Tibial nerve (tissue), 4 donors: Measurements from ENCODE around the gene RAB11FIP2. TPM values are rescaled to one million over a fixed set of nuclear protein-coding genes. Genes with fewer than 3 reads are reported as not detected.
A peak's percentile ranks its signal among the peaks of the same experiment; 100 is the strongest.

Source experiments
- DNase-seq, 2 donors: peaks; one replicate each; pipeline ENCODE4 v3.0.0-alpha.2; 2019; ENCODE audit warnings: low spot score in 2 of 2
- H3K27ac ChIP-seq, 4 donors: fragments of 200-600 bp; sonication (generic) in 3 of 4; one replicate each; pipeline ENCODE4 v1.5.1; 2017 to 2019; ENCODE audit warnings: mild to moderate bottlenecking in 1 of 4
- H3K27me3 ChIP-seq, 2 donors: fragments of 200-600 bp; sonication (generic) in 1 of 2; one replicate each; pipeline versions ENCODE4 v1.5.1 to v1.6.0; 2017 to 2019
- H3K36me3 ChIP-seq, 3 donors: fragments of 200-600 bp; sonication (generic); one replicate each; pipeline ENCODE4 v1.5.1; 2018 to 2019
- H3K4me1 ChIP-seq, 4 donors: fragments of 200-600 bp; sonication (generic) in 3 of 4; one replicate each; pipeline ENCODE4 v1.5.1; 2017 to 2019
- H3K4me3 ChIP-seq, 4 donors: fragments of 200-600 bp; sonication (generic) in 3 of 4; one replicate each; pipeline ENCODE4 v1.5.1; 2017 to 2019; ENCODE audit warnings: mild to moderate bottlenecking in 1 of 4, moderate library complexity in 1 of 4
- H3K9me3 ChIP-seq, 4 donors: fragments of 200-600 bp; sonication (generic) in 3 of 4; one replicate each; pipeline ENCODE4 v1.5.1; 2017 to 2019
- CTCF ChIP-seq, 5 experiments: fragments of 200-600 bp in 3 of 5; fragments of 450-650 bp in 2 of 5; sonication (generic) in 3 of 5; IDR thresholded peaks; one replicate each; pipeline ENCODE4 v1.5.1; 2016 to 2019; ENCODE audit warnings: antibody characterized with exemption in 5 of 5, mild to moderate bottlenecking in 3 of 5, moderate library complexity in 2 of 5
- EP300 ChIP-seq, 2 donors: sonication (generic); formaldehyde crosslinking; IDR thresholded peaks; one replicate each; pipeline ENCODE4 v1.6.1; 2017; ENCODE audit warnings: antibody characterized with exemption in 2 of 2, mild to moderate bottlenecking in 1 of 2
- POLR2A ChIP-seq, 2 donors: fragments of 450-650 bp; IDR thresholded peaks; one replicate each; pipeline ENCODE4 v1.6.1; 2017; ENCODE audit warnings: antibody characterized with exemption in 2 of 2, mild to moderate bottlenecking in 2 of 2, moderate library complexity in 2 of 2
- WGBS, 2 donors: methylation state at CpG; one replicate each; pipeline ENCODE4 v1.1.5; 2018; 5-methylcytosine and 5-hydroxymethylcytosine counted together
- total RNA-seq, 4 donors: library from RNA; depleted of rRNA; stranded (reverse); fragments of >200 nt; gene quantifications; one replicate each; pipeline ENCODE4 v1.1.0, GENCODE V29; 2016

RAB11FIP2 gene
- total RNA-seq, 4 donors from 2014 or later, result 21.3 to 35.5 (median 30.0) TPM

GRCh38 chr10:118027397-118027796 is 19.3 kb downstream of the RAB11FIP2 start:
- Histone ChIP-seq H3K36me3 (peaks cover 0 to 6% (median 0%) of the 10 kb centered on the region in 3 donors), H3K9me3 (no peaks in the 10 kb centered on the region), H3K4me1 (peaks cover 0 to 18% (median 0%) of the 10 kb centered on the region in 4 donors), H3K27ac (no peak overlapping the region), H3K4me3 (no peak overlapping the region), H3K27me3 (no peaks in the 10 kb centered on the region)
- TF ChIP-seq POLR2A (IDR thresholded peaks at IDR 0.05) (no peak), EP300 (IDR thresholded peaks at IDR 0.05) (peak in 1 of 2 donors; percentile 8)
- DNase-seq, result no peak
- 49 to 55% methylated on average over 2 of the region's 2 CpGs for WGBS, 2 donors

GRCh38 chr10:118026936-118027335 is 19.8 kb downstream of the RAB11FIP2 start:
- DNase-seq, result no peak
- TF ChIP-seq EP300 (IDR thresholded peaks at IDR 0.05), result no peak
- TF ChIP-seq CTCF (IDR thresholded peaks at IDR 0.05), result no peak
- TF ChIP-seq POLR2A (IDR thresholded peaks at IDR 0.05), result no peak
- H3K36me3 ChIP-seq, result peaks cover 0 to 6% (median 0%) of the 10 kb centered on the region in 3 donors
- H3K9me3 ChIP-seq, result no peaks in the 10 kb centered on the region
- 62 to 63% methylated on average over 4 of the region's 4 CpGs for WGBS, 2 donors
- no peak overlapping the region for H3K27ac ChIP-seq
- H3K4me3 ChIP-seq, result no peak overlapping the region
- H3K27me3 ChIP-seq, result no peaks in the 10 kb centered on the region
- H3K4me1 ChIP-seq, result peaks cover 0 to 18% (median 0%) of the 10 kb centered on the region in 4 donors

- peaks cover 0 to 22% (median 0%) of the 10 kb centered on the region in 3 donors for H3K36me3 ChIP-seq
- H3K9me3 ChIP-seq, result no peaks in the 10 kb centered on the region
- TF ChIP-seq CTCF (IDR thresholded peaks at IDR 0.05) (no peak), POLR2A (IDR thresholded peaks at IDR 0.05) (no peak), EP300 (IDR thresholded peaks at IDR 0.05) (no peak)
- 71 to 79% methylated on average over 3 of the region's 3 CpGs for WGBS, 2 donors
- no peak for DNase-seq
- no peak overlapping the region for H3K4me3 ChIP-seq
- no peak overlapping the region for H3K27ac ChIP-seq
- H3K4me1 ChIP-seq, result no peaks in the 10 kb centered on the region
- H3K27me3 ChIP-seq, result no peaks in the 10 kb centered on the region
These were observed 26.4 kb downstream of the RAB11FIP2 start for GRCh38 chr10:118020365-118020764.

DNA sequence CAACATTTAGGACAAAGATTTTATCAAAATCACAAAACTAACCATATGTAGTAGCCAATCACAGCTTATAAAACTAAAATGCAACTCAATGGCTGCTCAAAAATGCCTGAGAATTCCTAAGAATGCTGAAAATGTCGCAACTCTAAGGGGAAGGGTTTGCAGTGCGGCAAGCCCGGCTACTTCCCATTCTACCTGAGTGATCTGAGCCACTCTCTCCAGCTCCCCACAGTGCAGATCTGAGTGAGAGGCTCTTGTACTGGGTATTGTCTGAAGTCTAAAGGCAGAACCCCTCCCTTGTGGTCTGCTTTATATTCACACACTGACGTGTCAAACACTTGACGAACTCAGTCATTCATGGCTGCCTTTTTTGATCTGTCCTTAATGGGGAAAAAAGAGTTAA is 28.9 kb downstream of the RAB11FIP2 start:
- WGBS, 2 donors, result 95 to 97% methylated on average over 5 of the region's 5 CpGs
- Histone ChIP-seq H3K36me3 (peaks cover 0 to 16% (median 0%) of the 10 kb centered on the region in 3 donors), H3K9me3 (no peaks in the 10 kb centered on the region), H3K27me3 (no peaks in the 10 kb centered on the region), H3K4me1 (no peaks in the 10 kb centered on the region), H3K27ac (no peak overlapping the region), H3K4me3 (no peak overlapping the region)
- TF ChIP-seq CTCF (IDR thresholded peaks at IDR 0.05) (no peak), EP300 (IDR thresholded peaks at IDR 0.05) (no peak), POLR2A (IDR thresholded peaks at IDR 0.05) (no peak)
- no peak for DNase-seq

GRCh38 chr10:118017071-118017740 is 29.5 kb downstream of the RAB11FIP2 start:
- H3K27ac ChIP-seq, result no peak overlapping the region
- 90 to 91% methylated on average over 12 of the region's 12 CpGs for WGBS, 2 donors

More at GRCh38 chr10:118017071-118017740, 29.5 kb downstream of the RAB11FIP2 start:
- Histone ChIP-seq H3K9me3 (no peaks in the 10 kb centered on the region), H3K4me1 (no peaks in the 10 kb centered on the region), H3K27me3 (no peaks in the 10 kb centered on the region), H3K4me3 (no peak overlapping the region), H3K36me3 (peaks cover 0 to 16% (median 0%) of the 10 kb centered on the region in 3 donors)
- no peak for DNase-seq
- TF ChIP-seq CTCF (IDR thresholded peaks at IDR 0.05) (no peak), POLR2A (IDR thresholded peaks at IDR 0.05) (no peak), EP300 (IDR thresholded peaks at IDR 0.05) (no peak)
